ENCODE measurements around the gene UBE2Q1.

UBE2Q1 gene

DNA sequence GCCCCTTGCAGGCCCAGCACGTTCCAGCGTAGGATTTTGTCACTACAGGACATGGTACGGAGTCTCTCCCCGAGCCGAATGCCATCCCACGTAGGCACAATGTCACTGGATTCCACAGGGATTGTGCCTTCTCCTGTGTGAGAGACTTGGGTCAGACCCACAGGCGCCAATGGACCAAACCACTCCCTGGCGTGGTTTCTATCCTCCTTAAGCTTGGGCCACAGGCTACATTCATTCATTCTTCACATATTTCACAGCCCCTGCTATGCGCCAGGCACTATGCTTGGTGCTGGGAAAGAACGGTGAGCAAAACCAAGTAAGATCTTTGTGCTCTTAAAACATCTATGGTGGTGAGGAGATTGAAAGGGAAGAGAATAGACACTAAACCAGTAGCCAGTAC is 27.8 kb upstream of the UBE2Q1 start:
- H3K4me3 ChIP-seq (ENCODE audit: low read length) = no peak overlapping the region
- no peak for TF ChIP-seq ZNF274 (IDR thresholded peaks at IDR 0.05; ENCODE audit: low read depth, low read length)

DNA sequence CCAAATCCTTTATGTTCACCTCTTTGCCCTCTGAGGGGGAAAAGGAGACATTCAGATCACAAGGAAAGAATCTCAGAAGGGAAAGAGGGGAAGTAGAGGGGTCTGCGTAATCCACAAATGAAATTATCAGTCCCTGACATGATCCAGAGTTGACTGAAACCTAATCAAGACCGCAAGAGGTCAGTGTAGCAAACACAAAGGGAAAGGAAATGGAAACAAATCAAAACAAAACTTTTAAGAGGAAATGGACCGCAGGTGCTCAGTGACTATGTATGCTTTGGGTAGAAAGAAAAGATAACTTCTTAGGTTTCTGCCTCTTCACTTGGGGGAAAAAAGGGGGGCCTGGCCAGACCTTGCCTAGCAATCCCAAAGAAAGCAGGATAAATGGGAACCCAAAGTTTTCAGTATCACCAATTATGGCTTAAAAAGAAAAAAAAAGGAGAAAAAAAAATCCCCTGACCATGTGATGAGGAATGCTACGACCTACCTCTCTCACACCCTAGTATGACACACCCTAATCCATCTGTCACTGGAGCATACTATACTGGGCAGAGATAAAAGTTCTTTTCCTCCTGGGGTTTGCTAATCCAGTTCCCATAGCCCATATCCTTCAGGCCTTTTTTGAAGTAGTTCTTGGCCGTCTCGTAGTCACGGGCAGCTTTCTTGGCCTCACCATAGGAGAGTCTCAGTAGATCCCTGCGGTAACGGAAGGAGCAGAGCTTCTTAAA is 26.0 kb upstream of the UBE2Q1 start:
- TF ChIP-seq ZNF274 (IDR thresholded peaks at IDR 0.05; ENCODE audit: low read depth, low read length) = no peak

DNA sequence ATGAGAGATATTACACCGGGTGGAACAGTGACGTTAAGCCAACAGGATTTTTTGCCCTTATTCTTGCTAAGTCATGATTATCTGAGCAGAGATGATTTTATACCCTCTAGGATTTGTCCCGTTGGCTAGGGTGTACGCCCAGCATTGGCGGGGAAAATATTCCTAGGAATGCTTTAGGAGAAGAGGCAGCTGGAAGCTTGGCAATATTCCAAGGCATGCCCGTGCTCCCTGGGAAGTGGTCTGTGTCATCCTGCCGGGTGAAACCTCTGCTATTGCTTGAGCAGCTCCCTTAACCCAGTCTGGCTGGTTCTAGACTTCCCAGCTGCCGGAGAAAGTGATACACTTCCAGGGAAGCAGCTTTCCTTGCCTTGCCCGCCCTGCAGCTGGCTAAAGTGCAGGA is 25.3 kb upstream of the UBE2Q1 start:
- TF ChIP-seq ZNF274 (IDR thresholded peaks at IDR 0.05; ENCODE audit: low read depth, low read length) = no peak
- H3K4me3 ChIP-seq (ENCODE audit: low read length) = no peak overlapping the region

More for the DNA sequence above, 26.0 kb upstream of the UBE2Q1 start:
- no peak overlapping the region for H3K4me3 ChIP-seq (ENCODE audit: low read length)

DNA sequence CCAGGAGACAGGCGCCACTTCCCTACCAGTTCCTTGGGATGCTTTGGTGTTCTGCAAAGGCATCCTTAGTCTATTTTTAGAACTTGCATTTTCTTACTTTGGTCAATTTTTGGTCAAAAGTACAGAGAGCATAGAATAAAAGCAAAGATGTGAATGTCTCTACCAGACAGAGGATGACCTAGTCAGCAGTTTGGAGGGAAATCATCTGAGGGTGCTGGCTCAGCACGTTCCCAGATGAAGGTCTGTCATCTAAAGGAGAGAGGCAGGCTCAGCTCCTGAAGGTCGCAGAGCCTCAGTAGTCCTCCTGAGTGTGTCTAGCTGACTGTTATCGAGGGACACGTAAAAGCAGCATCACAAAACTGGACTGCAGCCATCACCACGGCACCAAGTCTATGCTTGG is 24.4 kb upstream of the UBE2Q1 start:
- no peak for TF ChIP-seq ZNF274 (IDR thresholded peaks at IDR 0.05; ENCODE audit: low read depth, low read length)

DNA sequence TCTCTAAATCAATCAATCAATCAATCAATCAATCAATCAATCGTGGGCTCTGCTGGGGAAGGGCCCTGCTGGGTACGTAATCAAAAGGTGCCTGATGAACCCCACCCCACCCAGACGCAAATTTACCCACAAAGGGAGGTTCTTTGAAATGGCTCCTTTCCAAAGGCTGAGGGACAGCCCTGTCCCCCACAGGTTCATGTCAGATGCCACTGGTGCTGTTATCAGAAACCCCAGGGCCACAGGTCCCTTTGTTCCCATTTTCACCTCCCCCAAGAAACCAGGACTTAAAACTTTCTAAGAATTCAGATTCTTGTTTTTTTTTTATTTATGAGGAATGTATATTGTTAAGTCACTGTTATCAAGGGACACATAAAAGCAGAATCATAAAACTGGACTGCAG is 23.3 kb upstream of the UBE2Q1 start:
- H3K4me3 ChIP-seq (ENCODE audit: low read length) = no peak overlapping the region
- no peak for TF ChIP-seq ZNF274 (IDR thresholded peaks at IDR 0.05; ENCODE audit: low read depth, low read length)

More for the DNA sequence above, 24.4 kb upstream of the UBE2Q1 start:
- H3K4me3 ChIP-seq (ENCODE audit: low read length) = no peak overlapping the region

DNA sequence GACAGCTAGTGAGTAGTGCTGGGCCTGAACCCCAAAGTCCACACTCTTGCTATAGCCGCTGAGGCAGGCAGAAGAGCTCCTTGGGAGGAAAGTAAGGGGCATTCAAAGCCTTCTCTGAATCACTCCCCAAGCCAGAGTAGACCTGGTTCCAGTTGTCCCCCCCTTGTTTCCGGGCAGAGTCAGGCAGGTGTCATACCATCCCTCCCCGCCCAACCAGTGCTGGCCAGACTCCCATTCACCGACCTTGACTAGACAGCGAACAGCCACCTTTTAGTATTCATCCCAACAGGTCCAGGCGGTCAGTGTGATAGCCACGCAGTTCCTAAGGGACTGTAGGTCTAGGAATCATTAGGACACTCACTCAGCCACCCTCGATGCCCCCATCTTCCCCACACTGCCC is 20.9 kb upstream of the UBE2Q1 start:
- no peak overlapping the region for H3K4me3 ChIP-seq (ENCODE audit: low read length)
- TF ChIP-seq ZNF274 (IDR thresholded peaks at IDR 0.05; ENCODE audit: low read depth, low read length) = no peak

DNA sequence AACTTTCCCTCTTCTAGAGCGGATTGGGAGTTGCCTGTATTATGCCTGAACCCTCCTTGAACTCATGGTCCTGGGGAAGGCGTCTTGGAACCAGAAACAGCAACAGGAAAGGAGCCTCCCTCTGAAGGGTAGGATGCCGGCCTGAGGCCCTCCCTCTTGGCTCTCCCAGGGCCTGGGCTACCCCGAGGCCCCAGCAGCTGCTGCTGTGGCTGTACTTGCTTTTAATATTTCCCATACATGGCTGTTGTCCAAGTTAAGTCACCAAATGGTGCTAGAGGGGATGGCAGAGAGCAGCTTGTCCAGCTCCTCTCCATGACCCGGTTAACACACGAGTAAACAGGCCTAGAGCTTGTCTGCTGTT is 19.6 kb upstream of the UBE2Q1 start:
- H3K4me3 ChIP-seq (ENCODE audit: low read length) = no peak overlapping the region
- TF ChIP-seq ZNF274 (IDR thresholded peaks at IDR 0.05; ENCODE audit: low read depth, low read length) = no peak

DNA sequence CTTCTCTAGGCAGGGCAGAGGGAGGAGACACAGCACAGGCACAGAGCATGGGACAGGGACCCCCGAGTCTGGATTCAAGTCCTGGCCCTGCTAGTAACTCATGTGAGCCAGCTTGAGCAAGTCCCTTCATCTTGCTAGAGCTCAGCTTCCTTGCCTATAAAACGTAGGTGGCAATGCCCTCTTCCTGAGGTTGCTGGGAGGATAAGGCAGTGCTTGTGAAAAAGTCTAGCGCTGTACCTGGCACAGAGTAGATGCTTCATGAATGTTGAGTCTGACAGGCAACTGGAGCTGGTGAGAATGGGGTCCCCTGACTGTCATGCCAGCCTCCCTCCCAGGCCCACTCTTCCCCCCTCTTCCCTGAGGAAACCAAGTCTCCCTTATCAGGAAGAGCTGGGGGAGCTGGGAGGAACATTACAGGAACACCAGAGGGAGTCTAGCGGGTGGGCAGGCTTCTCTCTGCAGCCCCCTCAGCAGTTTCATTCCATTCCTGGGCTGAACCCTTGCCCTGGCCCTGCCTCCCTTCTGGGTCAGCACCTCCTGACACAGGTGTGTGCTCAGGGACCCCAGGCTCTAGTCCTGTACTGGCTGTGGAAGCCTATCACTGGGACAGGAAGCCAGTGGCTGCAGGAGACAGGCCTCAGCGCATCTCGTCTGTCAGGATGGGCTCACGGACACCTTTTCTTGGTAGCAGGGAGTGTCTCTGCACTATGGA is 19.0 kb upstream of the UBE2Q1 start:
- TF ChIP-seq ZNF274 (IDR thresholded peaks at IDR 0.05; ENCODE audit: low read depth, low read length) = no peak
- H3K4me3 ChIP-seq (ENCODE audit: low read length) = no peak overlapping the region

DNA sequence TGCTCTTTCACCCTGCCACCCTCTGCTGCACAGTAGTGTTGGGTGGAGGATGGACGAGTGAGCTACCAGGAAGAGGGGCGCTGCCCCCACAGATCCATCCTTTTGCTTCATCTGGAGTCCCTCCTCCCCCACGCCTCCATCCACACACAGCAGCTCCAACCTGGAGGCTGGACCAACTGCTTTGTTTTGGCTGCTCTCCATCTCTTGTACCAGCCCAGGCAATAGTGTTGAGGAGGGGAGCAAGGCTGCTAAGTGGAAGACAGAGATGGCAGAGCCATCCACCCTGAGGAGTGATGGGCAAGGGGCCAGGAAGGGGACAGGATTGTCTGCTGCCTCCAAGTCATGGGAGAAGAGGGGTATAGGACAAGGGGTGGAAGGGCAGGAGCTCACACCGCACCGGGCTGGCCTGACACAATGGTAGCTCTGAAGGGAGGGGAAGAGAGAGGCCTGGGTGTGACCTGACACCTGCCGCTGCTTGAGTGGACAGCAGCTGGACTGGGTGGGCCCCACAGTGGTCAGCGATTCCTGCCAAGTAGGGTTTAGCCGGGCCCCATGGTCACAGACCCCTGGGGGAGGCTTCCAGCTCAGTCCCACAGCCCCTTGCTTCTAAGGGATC is 17.6 kb upstream of the UBE2Q1 start:
- TF ChIP-seq ZNF274 (IDR thresholded peaks at IDR 0.05; ENCODE audit: low read depth, low read length) = no peak
- H3K4me3 ChIP-seq (ENCODE audit: low read length) = no peak overlapping the region

DNA sequence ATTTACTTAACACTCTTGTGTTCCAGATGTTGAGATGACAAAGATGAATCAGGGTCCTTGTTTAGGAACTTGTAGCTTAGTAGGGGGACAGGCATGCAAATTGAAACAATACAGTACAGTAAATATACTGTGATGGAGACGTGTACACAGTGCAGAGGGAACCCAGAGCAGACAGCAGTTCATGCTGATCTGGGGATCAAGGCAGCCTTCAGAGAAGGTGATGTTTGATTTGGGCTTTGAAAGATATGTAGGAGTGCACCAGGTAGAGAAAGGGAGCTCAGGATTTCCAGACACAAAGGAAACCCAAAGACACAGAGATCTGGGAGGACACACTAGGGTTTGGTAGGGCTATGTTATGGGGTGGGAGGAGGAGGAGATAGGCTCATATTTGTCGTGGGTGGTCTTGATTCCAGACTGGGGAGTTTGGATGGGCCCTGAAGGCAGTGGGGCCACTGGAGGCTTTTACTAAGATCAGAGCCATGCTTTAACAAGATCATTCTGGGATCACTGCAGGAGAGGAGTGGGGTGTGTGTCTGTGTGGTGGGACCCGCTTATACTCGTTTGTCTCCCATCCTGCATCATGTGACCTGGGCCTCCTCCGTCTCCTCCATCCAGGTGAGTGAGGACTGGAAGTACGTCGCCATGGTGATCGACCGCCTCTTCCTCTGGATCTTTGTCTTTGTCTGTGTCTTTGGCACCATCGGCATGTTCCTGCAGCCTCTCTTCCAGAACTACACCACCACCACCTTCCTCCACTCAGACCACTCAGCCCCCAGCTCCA is 16.9 kb upstream of the UBE2Q1 start:
- H3K4me3 ChIP-seq (ENCODE audit: low read length) = no peak overlapping the region
- TF ChIP-seq ZNF274 (IDR thresholded peaks at IDR 0.05; ENCODE audit: low read depth, low read length) = no peak

DNA sequence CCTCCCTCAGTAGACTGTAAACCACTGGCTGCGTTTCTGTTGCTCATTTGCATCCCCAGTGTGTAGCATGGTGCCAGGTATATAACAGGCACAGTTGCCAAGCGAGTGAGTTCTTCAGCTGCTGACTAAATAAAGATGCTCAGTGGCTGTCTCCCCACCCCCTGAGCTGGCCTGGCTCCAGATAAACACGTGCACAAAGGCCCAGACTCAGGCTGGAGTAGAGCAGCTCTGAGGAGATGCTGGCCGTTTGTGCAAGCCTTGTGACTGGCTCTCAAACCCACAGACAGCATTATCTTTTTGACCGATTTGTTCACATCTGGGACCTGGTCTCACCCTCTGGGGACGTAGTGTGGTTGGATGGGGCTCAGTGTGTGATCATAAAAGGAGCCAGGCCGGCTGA is 16.3 kb upstream of the UBE2Q1 start:
- H3K4me3 ChIP-seq (ENCODE audit: low read length) = no peak overlapping the region

DNA sequence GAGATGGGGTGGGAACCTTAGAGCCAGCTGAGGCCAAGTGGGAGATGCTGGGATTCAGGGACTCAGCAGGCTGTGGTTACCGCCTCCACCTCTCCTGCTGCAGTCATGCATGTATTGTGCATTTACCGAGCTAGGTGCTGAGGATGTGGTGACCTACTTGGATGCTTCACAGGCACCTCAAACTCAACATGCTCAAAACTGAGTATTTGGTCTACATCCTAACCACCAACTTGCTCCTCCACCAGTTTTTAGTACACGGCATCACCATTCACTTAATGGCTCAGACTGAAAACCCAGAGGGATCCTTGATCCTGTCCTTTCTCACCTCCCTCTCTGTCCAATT is 14.7 kb upstream of the UBE2Q1 start:
- no peak for TF ChIP-seq ZNF274 (IDR thresholded peaks at IDR 0.05; ENCODE audit: low read depth, low read length)
- no peak overlapping the region for H3K4me3 ChIP-seq (ENCODE audit: low read length)

More for the DNA sequence above, 16.3 kb upstream of the UBE2Q1 start:
- no peak for TF ChIP-seq ZNF274 (IDR thresholded peaks at IDR 0.05; ENCODE audit: low read depth, low read length)

DNA sequence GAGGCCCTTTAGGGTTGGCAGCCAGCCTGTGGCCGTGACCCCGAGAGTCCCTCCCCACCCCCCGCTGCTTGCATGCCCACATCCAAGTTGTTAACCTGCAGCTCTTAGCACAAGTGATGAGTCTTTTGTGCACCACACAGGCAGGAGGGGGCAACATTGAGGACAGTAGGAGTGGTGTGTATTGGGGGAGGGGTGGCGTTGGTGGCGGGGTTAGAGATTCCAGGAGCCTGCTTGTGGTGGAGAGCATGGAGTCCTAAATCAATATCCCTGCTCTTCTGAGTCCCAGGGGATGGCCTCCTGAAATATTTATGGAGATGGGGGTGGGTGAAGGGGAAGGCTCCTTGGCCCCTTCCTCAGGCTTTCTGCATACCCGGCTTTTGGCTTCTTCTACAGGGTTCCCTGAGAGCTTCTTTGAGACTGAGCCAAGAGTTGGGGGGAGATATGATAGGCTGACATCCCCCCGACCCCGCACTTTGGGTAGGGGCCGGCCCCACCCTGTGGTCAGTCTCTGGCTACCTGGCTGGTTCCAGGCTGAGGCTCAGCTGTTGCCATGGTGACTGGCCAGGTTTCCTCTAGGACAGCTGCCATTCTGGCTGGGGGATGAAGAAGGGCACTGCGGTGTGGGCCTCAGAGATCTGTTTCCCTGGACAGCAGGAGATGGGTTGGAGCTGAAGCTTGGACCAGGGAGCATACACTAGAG is 14.2 kb upstream of the UBE2Q1 start:
- TF ChIP-seq ZNF274 (IDR thresholded peaks at IDR 0.05; ENCODE audit: low read depth, low read length) = no peak
- H3K4me3 ChIP-seq (ENCODE audit: low read length) = no peak overlapping the region

DNA sequence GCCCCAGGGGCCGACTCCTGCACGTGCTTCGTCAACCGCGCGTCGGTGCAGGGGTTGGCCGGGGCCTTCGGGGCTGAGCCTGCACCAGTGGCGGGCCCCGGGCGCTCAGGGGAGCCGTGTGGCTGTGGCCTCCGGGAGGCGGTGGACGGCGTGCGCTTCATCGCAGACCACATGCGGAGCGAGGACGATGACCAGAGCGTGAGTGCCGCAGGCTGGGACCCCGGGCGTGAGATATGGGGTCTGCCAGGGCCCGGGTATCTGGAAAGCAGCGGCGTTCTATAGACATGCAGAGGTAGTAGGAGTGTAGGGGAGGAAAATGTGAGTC is 13.5 kb upstream of the UBE2Q1 start:
- no peak for TF ChIP-seq ZNF274 (IDR thresholded peaks at IDR 0.05; ENCODE audit: low read depth, low read length)
- no peak overlapping the region for H3K4me3 ChIP-seq (ENCODE audit: low read length)

Measured in GM08714 (cell line).